ENCODE measurements around the gene CEP164.

CEP164 gene

GRCh38 chr11:117410238-117410637 lies 82.6 kb downstream of the CEP164 start:
- Mint-ChIP-seq H3K9me3 (peaks cover 13% of the 10 kb centered on the region), H3K27ac (no peak overlapping the region), H3K27me3 (ENCODE audit: low read depth) (no peaks in the 10 kb centered on the region), H3K36me3 (ENCODE audit: low read depth) (peaks cover 14% of the 10 kb centered on the region), H3K4me3 (no peak overlapping the region), H3K4me1 (ENCODE audit: low read depth) (no peaks in the 10 kb centered on the region)
- DNase-seq (ENCODE audit: low spot score) = no peak

DNA sequence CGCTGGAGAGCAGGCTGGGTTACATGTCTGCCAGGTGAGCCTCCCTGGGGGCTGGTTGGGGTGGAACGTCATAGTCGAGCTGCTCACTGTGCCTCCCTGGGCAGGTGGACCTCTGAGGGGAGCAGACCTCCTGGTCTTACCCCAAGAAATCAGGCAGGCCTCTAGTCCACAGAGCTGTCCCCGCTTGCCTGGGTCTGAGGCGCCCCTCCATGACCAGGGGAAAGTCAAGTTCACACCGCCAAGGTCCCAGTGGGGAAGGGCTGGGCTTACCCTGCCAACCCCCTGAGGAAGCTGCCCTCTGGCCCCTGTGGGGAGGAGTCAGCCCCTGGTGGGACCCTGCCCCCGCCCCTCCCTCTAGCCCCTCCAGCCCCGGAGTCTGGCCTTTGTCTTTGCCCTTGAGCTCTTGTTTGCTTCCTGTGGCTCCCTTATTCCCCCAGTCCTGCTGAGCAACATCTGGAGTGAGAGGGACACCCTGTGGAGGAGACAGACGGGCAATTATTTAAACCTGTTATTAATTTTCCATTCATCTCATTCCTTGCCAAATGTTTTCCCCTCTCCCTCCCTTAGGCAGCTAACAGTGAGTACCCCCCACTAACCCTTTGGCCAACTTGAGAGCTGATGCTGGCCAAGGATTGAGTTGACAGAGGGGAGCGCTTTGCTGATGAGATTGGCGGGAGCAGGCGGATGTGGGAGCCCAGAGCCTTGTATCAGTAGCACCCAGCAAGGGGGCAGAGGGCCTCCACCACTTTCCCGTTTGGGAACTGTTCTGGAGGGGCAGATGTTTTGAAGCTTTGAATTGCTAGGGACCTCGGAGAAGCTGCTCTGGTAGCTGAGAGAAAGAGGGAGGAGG lies 83.4 kb downstream of the CEP164 start:
- no peak overlapping the region for H3K4me3 Mint-ChIP-seq
- no peaks in the 10 kb centered on the region for H3K4me1 Mint-ChIP-seq (ENCODE audit: low read depth)
- peaks cover 5% of the 10 kb centered on the region for H3K36me3 Mint-ChIP-seq (ENCODE audit: low read depth)
- H3K9me3 Mint-ChIP-seq = peaks cover 4% of the 10 kb centered on the region
- no peaks in the 10 kb centered on the region for H3K27me3 Mint-ChIP-seq (ENCODE audit: low read depth)
- DNase-seq (ENCODE audit: low spot score) = no peak
- no peak overlapping the region for H3K27ac Mint-ChIP-seq

DNA sequence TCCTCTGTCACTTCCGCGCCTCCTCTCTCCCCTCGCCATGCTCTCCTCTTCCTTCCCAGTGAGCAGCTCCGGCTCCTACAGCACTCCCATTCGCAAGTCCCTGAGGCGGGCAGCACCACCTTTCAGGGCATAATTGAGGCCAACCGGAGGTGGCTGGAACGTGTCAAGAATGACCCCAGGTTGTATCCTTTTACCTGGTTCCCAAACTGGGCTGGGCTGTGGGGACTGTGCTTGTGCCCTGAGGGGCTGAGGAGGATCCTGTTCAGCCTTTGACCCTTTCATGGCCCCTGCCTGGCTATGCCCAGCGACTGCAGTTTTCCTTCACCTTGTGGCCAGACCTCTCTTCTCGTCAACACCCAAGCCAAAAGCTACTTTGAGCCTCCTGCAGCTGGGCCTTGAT lies 84.1 kb downstream of the CEP164 start:
- Mint-ChIP-seq H3K4me1 (ENCODE audit: low read depth) (no peaks in the 10 kb centered on the region), H3K36me3 (ENCODE audit: low read depth) (peaks cover 3% of the 10 kb centered on the region), H3K27ac (no peak overlapping the region), H3K4me3 (no peak overlapping the region), H3K9me3 (no peaks in the 10 kb centered on the region), H3K27me3 (ENCODE audit: low read depth) (no peaks in the 10 kb centered on the region)
- no peak for DNase-seq (ENCODE audit: low spot score)

- no peaks in the 10 kb centered on the region for H3K9me3 Mint-ChIP-seq
- H3K4me1 Mint-ChIP-seq (ENCODE audit: low read depth) = no peaks in the 10 kb centered on the region
- no peak for DNase-seq (ENCODE audit: low spot score)
- no peak overlapping the region for H3K27ac Mint-ChIP-seq
- no peaks in the 10 kb centered on the region for H3K27me3 Mint-ChIP-seq (ENCODE audit: low read depth)
- peaks cover 3% of the 10 kb centered on the region for H3K36me3 Mint-ChIP-seq (ENCODE audit: low read depth)
- H3K4me3 Mint-ChIP-seq = no peak overlapping the region
These were observed 84.5 kb downstream of the CEP164 start for GRCh38 chr11:117412176-117412575.

DNA sequence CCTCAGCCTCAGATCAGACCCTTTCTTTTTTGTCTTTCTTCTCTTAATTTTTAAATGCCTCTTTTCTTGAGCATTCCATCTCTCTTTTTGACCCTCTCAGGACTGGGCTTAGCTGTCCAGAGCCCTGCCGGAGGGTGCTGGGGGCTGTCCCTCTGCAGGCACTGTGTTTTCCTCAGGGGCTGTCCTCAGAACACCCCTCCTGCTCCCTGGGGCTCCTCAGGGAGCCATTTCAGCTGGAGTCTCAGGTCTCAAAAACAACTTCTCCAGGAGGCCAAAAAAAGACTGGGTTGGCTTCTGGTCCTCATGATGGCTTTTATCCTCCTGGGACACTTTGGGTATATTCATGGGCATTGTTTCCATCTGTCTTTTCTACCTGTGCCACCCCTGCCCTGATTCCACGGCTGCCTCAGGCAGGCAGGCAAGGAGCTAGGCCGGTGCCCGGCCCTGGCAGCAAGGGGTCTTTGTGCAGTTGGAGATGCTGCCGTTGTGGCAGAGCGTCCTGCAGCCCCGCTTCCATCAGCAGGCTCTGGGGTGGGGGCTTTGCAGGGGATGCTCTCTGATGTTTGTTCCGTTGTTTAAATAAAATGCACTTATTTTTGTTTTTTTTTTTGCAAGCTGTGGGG lies 85.1 kb downstream of the CEP164 start:
- H3K27me3 Mint-ChIP-seq (ENCODE audit: low read depth) = no peaks in the 10 kb centered on the region
- H3K4me1 Mint-ChIP-seq (ENCODE audit: low read depth) = no peaks in the 10 kb centered on the region
- H3K36me3 Mint-ChIP-seq (ENCODE audit: low read depth) = peaks cover 2% of the 10 kb centered on the region
- no peak overlapping the region for H3K27ac Mint-ChIP-seq
- DNase-seq (ENCODE audit: low spot score) = no peak
- H3K9me3 Mint-ChIP-seq = no peaks in the 10 kb centered on the region
- no peak overlapping the region for H3K4me3 Mint-ChIP-seq

DNA sequence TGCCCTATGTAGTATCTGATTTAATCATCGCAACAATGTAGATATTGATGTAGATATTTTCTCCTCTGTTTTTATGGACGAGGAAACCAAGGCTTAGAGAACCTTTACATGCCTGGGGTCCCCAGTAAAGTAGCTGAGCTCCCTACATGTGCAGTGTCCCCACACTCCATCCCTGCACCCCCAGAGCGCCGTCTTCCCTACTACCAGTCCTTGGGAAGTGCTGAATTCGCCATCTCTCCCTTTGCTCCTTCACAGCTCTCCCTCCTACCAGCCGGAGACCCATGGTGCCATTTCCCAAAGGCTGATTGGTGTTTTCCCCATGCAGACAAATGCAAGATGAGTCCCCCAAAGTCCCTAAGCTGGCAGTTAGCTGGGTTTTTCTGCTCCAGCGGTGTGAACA lies 86.0 kb downstream of the CEP164 start:
- H3K27ac Mint-ChIP-seq = no peak overlapping the region
- no peaks in the 10 kb centered on the region for H3K36me3 Mint-ChIP-seq (ENCODE audit: low read depth)
- no peak overlapping the region for H3K4me3 Mint-ChIP-seq
- H3K4me1 Mint-ChIP-seq (ENCODE audit: low read depth) = no peaks in the 10 kb centered on the region
- no peaks in the 10 kb centered on the region for H3K9me3 Mint-ChIP-seq
- no peak for DNase-seq (ENCODE audit: low spot score)
- H3K27me3 Mint-ChIP-seq (ENCODE audit: low read depth) = no peaks in the 10 kb centered on the region

DNA sequence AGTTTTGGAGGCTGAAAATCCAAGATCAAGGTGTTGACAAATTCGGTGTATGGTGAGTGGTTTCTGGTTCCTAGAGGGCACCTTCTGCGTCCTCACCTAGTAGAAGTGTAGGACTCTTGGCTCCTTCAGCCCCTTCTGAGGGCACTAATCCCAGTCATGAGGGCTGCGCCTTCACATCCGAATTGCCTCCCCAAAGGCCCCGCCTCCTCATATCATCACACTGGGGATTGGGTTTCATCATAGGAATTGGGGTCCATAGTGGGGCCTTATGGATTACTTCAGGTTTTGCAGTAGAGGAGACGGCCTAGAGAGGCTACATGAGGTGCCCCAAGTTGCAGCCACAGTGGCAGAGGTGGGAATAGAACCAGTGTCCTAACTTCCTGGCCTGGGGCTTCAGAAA lies 87.1 kb downstream of the CEP164 start:
- Mint-ChIP-seq H3K27me3 (ENCODE audit: low read depth) (no peaks in the 10 kb centered on the region), H3K36me3 (ENCODE audit: low read depth) (no peaks in the 10 kb centered on the region), H3K9me3 (no peaks in the 10 kb centered on the region), H3K4me1 (ENCODE audit: low read depth) (no peaks in the 10 kb centered on the region), H3K27ac (no peak overlapping the region), H3K4me3 (no peak overlapping the region)
- no peak for DNase-seq (ENCODE audit: low spot score)

- Mint-ChIP-seq H3K27ac (no peak overlapping the region), H3K9me3 (no peaks in the 10 kb centered on the region), H3K27me3 (ENCODE audit: low read depth) (no peaks in the 10 kb centered on the region), H3K36me3 (ENCODE audit: low read depth) (no peaks in the 10 kb centered on the region), H3K4me3 (no peak overlapping the region), H3K4me1 (ENCODE audit: low read depth) (no peaks in the 10 kb centered on the region)
- DNase-seq (ENCODE audit: low spot score) = no peak
These were observed 87.8 kb downstream of the CEP164 start for GRCh38 chr11:117415358-117415896.

DNA sequence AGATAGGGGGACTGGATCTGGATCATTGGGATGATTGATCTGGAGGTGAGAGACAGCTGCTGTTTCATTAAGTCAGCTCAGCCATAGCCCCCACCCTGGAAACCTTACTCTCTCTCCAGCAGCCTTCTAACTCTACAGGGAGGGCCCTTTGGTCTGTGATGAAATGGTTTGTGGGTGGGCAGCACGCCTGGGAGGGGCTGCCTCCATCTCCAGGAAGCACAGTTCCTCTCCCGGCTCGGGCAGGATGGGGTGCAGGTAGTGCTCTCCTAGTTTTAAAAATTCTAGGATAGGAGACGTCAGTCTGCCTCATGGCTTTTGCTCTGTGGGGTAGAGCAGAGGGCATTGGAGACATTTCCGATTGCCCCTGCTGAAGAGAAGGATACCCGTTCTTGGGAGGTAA lies 89.7 kb downstream of the CEP164 start:
- H3K9me3 Mint-ChIP-seq = no peaks in the 10 kb centered on the region
- no peak overlapping the region for H3K27ac Mint-ChIP-seq
- H3K36me3 Mint-ChIP-seq (ENCODE audit: low read depth) = no peaks in the 10 kb centered on the region
- no peak overlapping the region for H3K4me3 Mint-ChIP-seq
- H3K27me3 Mint-ChIP-seq (ENCODE audit: low read depth) = no peaks in the 10 kb centered on the region
- H3K4me1 Mint-ChIP-seq (ENCODE audit: low read depth) = no peaks in the 10 kb centered on the region
- no peak for DNase-seq (ENCODE audit: low spot score)

GRCh38 chr11:117417856-117418255 lies 90.2 kb downstream of the CEP164 start:
- Mint-ChIP-seq H3K4me1 (ENCODE audit: low read depth) (no peaks in the 10 kb centered on the region), H3K27ac (no peak overlapping the region), H3K4me3 (no peak overlapping the region), H3K9me3 (no peaks in the 10 kb centered on the region), H3K27me3 (ENCODE audit: low read depth) (no peaks in the 10 kb centered on the region), H3K36me3 (ENCODE audit: low read depth) (no peaks in the 10 kb centered on the region)
- no peak for DNase-seq (ENCODE audit: low spot score)

DNA sequence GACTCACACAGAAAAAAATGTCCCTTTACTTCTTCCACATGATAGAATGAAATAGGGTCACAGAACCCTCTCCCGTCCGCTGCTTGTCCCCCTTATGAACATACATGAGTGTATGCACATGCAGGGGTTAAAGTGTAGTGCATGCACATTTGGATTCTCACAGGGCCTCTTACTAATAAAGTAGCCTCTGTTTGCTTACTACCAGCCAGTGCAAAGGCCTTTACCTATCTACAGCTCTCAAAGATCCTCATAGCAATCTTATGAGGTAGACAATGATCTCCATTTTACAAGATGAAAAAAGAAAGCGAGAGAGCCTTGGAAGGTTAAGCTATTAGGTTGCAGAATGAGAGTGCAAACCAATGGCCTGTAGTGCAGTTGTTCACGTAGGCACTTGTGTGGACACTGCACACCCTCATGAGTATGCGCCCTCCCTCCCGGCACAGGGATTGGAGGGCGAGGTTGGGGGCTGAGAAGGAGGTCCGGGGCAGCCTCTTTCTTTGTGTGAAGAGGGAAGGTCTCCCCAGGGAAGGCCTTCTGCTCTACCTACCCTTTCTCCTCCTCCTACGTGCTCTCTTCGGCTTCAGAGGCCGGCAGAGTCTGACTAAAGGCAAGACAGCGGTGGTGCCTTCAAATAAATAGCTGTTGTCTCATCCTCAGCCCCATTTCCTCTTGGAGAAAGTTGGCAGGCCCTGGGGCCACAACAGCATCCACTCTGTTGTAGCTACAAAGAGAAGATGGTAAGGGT lies 91.3 kb downstream of the CEP164 start:
- Mint-ChIP-seq H3K4me3 (no peak overlapping the region), H3K27me3 (ENCODE audit: low read depth) (no peaks in the 10 kb centered on the region), H3K36me3 (ENCODE audit: low read depth) (no peaks in the 10 kb centered on the region), H3K27ac (no peak overlapping the region), H3K9me3 (no peaks in the 10 kb centered on the region), H3K4me1 (ENCODE audit: low read depth) (no peaks in the 10 kb centered on the region)
- no peak for DNase-seq (ENCODE audit: low spot score)

DNA sequence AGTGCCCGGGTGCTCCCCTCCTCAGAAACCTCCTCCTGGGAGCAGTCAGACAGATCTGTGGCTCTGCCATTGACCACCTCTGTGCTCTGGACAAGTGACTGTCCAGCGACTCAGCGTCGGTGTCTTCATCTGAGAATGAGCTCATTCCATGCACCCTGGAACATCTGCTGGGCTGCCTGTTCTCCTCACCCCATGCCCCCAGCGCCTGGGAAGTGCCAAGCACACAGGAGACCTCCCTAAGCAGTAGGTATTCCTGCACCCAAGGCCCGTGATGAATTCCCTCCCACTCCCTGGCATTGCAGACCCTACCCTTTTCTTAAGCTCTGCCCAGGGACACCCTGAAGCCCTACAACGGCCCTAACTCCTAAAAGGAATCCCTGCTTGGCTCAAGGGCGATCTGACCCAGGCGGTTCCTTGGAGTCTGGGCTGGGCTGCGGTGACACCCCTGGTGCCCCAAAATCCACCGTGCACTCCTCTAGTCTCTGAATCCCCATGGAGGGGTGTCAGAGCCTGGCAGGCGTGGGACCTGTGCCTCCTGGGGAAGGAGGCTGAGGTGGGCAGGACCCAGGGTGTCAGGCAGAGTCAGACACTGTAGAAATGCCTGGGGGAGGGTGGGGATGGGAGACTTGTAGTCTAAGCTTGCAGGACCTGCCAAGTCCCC lies 92.0 kb downstream of the CEP164 start:
- no peak overlapping the region for H3K4me3 Mint-ChIP-seq
- H3K4me1 Mint-ChIP-seq (ENCODE audit: low read depth) = no peaks in the 10 kb centered on the region
- H3K36me3 Mint-ChIP-seq (ENCODE audit: low read depth) = no peaks in the 10 kb centered on the region
- H3K27me3 Mint-ChIP-seq (ENCODE audit: low read depth) = no peaks in the 10 kb centered on the region
- no peaks in the 10 kb centered on the region for H3K9me3 Mint-ChIP-seq
- H3K27ac Mint-ChIP-seq = no peak overlapping the region
- DNase-seq (ENCODE audit: low spot score) = no peak

- Mint-ChIP-seq H3K27me3 (ENCODE audit: low read depth) (no peaks in the 10 kb centered on the region), H3K27ac (no peak overlapping the region), H3K9me3 (no peaks in the 10 kb centered on the region), H3K4me3 (no peak overlapping the region), H3K4me1 (ENCODE audit: low read depth) (no peaks in the 10 kb centered on the region), H3K36me3 (ENCODE audit: low read depth) (no peaks in the 10 kb centered on the region)
- no peak for DNase-seq (ENCODE audit: low spot score)
These were observed 92.5 kb downstream of the CEP164 start for GRCh38 chr11:117420143-117420485.

DNA sequence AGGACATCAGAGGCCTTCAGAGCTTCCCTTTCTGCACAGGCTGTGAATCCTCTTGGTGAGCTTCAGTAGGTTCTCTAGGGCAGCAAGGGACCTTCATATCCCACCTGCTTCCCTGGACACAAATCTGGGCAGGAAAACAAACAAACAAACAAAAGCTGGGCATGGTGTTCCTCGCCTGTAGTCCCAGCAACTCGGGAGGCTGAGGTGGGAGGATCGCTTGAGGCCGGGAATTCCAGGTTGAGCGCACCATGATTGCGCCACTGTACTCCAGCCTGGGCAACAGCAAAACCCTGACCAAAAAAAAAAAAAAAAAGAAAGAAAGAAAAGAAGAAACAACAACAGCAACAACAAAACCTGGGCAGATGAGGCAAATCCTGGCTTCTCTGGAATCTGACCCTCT lies 92.9 kb downstream of the CEP164 start:
- no peaks in the 10 kb centered on the region for H3K4me1 Mint-ChIP-seq (ENCODE audit: low read depth)
- no peak overlapping the region for H3K27ac Mint-ChIP-seq
- H3K27me3 Mint-ChIP-seq (ENCODE audit: low read depth) = no peaks in the 10 kb centered on the region
- H3K36me3 Mint-ChIP-seq (ENCODE audit: low read depth) = no peaks in the 10 kb centered on the region
- no peak overlapping the region for H3K4me3 Mint-ChIP-seq
- H3K9me3 Mint-ChIP-seq = no peaks in the 10 kb centered on the region
- no peak for DNase-seq (ENCODE audit: low spot score)

Measured in T-helper 2 cell treated with Interferon-gamma antibody and Interleukin-4, amounts not matched to agents 5 μg/mL and 100 μg/mL, for 36 hours (primary cell).